ENCODE data around the gene TFAP2C. TPM values are rescaled to one million over a fixed set of nuclear protein-coding genes. Genes with fewer than 3 reads are reported as not detected.

TFAP2C gene
- total and polyA plus RNA-seq, 2 experiments from 2014 or later: 0.21 TPM; not detected in 1

DNA sequence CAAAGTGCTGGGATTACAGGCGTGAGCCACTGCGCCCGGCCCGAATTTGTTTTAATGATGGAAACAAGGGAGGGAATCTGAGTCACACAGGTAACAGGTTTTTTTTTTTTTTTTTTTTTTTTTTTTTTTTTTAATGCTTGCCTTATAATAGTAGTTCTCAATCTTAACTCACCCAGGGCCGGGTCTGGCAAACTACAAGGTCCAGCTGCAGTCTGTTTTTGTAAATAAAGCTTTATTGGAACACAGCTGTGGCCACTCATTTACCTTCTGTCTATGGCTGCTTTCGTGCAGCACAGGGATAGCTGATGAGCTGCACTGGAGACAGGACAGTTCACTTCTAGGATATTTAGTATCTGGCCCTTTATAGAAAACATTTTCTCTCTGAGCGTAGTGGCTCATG lies 58.0 kb downstream of the TFAP2C start:
- H3K27ac ChIP-seq: no peak overlapping the region
- DNase-seq (ENCODE audit: low read depth in 1 of 2, low spot score in 1 of 2): no peak

DNA sequence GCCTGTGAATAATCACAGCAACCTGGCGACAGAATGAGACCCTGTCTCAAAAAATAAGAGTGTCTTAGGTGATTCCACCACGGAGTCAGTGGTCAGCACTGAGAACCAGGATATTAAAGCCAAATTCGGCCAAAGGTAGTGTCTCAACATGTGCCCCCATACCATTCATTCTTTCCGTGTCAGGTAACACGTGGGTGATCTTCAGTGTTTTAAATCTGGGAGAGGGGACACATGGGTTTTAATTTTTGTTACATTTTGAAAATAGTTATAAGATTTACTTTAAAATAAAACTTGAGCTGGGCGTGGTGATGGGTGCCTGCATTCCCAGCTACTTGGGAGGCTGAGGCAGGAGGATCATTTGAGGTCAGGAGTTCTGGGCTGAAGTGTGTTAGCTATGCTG lies 59.0 kb downstream of the TFAP2C start:
- H3K36me3 ChIP-seq: no peaks in the 10 kb centered on the region
- H3K9me3 ChIP-seq (ENCODE audit: low read depth): no peaks in the 10 kb centered on the region
- no peak for DNase-seq (ENCODE audit: low read depth in 1 of 2, low spot score in 1 of 2)
- no peaks in the 10 kb centered on the region for H3K4me1 ChIP-seq (ENCODE audit: low read depth)
- no peak overlapping the region for H3K4me3 ChIP-seq
- TF ChIP-seq, protein P1, sequence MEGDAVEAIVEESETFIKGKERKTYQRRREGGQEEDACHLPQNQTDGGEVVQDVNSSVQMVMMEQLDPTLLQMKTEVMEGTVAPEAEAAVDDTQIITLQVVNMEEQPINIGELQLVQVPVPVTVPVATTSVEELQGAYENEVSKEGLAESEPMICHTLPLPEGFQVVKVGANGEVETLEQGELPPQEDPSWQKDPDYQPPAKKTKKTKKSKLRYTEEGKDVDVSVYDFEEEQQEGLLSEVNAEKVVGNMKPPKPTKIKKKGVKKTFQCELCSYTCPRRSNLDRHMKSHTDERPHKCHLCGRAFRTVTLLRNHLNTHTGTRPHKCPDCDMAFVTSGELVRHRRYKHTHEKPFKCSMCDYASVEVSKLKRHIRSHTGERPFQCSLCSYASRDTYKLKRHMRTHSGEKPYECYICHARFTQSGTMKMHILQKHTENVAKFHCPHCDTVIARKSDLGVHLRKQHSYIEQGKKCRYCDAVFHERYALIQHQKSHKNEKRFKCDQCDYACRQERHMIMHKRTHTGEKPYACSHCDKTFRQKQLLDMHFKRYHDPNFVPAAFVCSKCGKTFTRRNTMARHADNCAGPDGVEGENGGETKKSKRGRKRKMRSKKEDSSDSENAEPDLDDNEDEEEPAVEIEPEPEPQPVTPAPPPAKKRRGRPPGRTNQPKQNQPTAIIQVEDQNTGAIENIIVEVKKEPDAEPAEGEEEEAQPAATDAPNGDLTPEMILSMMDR (IDR thresholded peaks at IDR 0.05; ENCODE audit: low read depth, low read length): no peak
- H3K27me3 ChIP-seq: no peaks in the 10 kb centered on the region
- H3K27ac ChIP-seq: no peak overlapping the region

More for the DNA sequence above, 58.0 kb downstream of the TFAP2C start:
- H3K4me3 ChIP-seq: no peak overlapping the region
- TF ChIP-seq, protein P1 (IDR thresholded peaks at IDR 0.05; ENCODE audit: low read depth, low read length): no peak
- H3K36me3 ChIP-seq: no peaks in the 10 kb centered on the region
- no peaks in the 10 kb centered on the region for H3K27me3 ChIP-seq
- H3K9me3 ChIP-seq (ENCODE audit: low read depth): no peaks in the 10 kb centered on the region
- H3K4me1 ChIP-seq (ENCODE audit: low read depth): no peaks in the 10 kb centered on the region

Other genes with a start within 250 kb of the TFAP2C start
- 16.1 and 58.2 TPM in 2 replicates for gene AURKA, start 237.1 kb upstream of the TFAP2C start, total RNA-seq
- gene AURKA, start 237.1 kb upstream of the TFAP2C start, polyA plus RNA-seq: 28.8 and 97.3 TPM in 2 replicates
- gene CSTF1, start 236.7 kb upstream of the TFAP2C start, total RNA-seq: 39.5 and 46.4 TPM in 2 replicates
- 34.9 and 46.8 TPM in 2 replicates for gene CSTF1, start 236.7 kb upstream of the TFAP2C start, polyA plus RNA-seq
- gene CASS4, start 217.0 kb upstream of the TFAP2C start, total RNA-seq: 0.07 and 0.12 TPM in 2 replicates
- not detected in 2 replicates for gene CASS4, start 217.0 kb upstream of the TFAP2C start, polyA plus RNA-seq
- 58.0 and 58.2 TPM in 2 replicates for gene RTF2, start 160.7 kb upstream of the TFAP2C start, total RNA-seq
- gene RTF2, start 160.7 kb upstream of the TFAP2C start, polyA plus RNA-seq: 110 and 139 TPM in 2 replicates
- not detected in 2 replicates for gene FAM209A, start 104.6 kb upstream of the TFAP2C start, total RNA-seq
- 0.15 TPM in 1 of 2 replicates, not detected in the other for gene FAM209A, start 104.6 kb upstream of the TFAP2C start, polyA plus RNA-seq
- gene FAM209B, start 96.1 kb upstream of the TFAP2C start, total RNA-seq: not detected in 2 replicates
- gene FAM209B, start 96.1 kb upstream of the TFAP2C start, polyA plus RNA-seq: 0.26 and 0.49 TPM in 2 replicates

All from cardiac muscle cell (in vitro differentiated cells and primary cell).